K562 (cell line): ENCODE results near the gene SOWAHD. TPM values are rescaled to one million over a fixed set of nuclear protein-coding genes. Genes with fewer than 3 reads are reported as not detected.

Source experiments
- ATAC-seq: fragments of 200-7000 bp; cut with Tn5 transposase; 3 replicates; pipeline ENCODE4 v1.9.1; 2020; ENCODE audit warnings: moderate library complexity
- BruUV-seq: library from RNA; stranded (reverse); fragments of 400-500 nt; replicated peaks from 2 replicates; lab custom pipeline; 2021; lab: Mats Ljungman, UMichigan
- CTCF ChIA-PET: fragments of 300-600 bp; formaldehyde crosslinking; extraction: SDS; loops from one replicate; lab custom pipeline; 2021; ENCODE audit warnings: low intra/inter-chr PET ratio; lab: Yijun Ruan, JAX
- POLR2A ChIA-PET: fragments of 300-600, 350-650 bp; sonication (Branson Sonifier 250); formaldehyde crosslinking; extraction: SDS; loops from one replicate; lab custom pipeline; 2021; ENCODE audit warnings: antibody characterized with exemption, inconsistent platforms; lab: Yijun Ruan, JAX
- DNase-seq, 4 experiments: peaks; one replicate each; pipeline versions ENCODE4 v3.0.0 to v3.0.0-alpha.2; 2011 to 2018; ENCODE audit warnings: low spot score in 3 of 4, mixed read lengths in 3 of 4; ENCODE audit errors: extremely low read depth in 1 of 4
- FAIRE-seq: peaks from 2 replicates; lab custom pipeline; 2011; peaks lifted over from hg19 to GRCh38; lab: Jason Lieb, UNC
- H2AFZ ChIP-seq: 2 replicates; pipeline ENCODE4 v1.6.0; 2011; ENCODE audit warnings: low read depth, low read length, control low read depth, inconsistent platforms
- H3K27ac ChIP-seq: fragments of 200-600 bp; 3 replicates; pipeline ENCODE4 v1.8.0; 2011; ENCODE audit warnings: low read depth, mild to moderate bottlenecking, control low read depth, inconsistent platforms, low read length, moderate library complexity, mixed read lengths; ENCODE audit errors: extremely low read depth
- H3K27me3 ChIP-seq, 2 experiments: fragments of 300-600 bp in 1 of 2; 2 replicates in 1 of 2; 3 replicates in 1 of 2; pipeline versions ENCODE4 v1.6.0 to v1.8.0; 2011; ENCODE audit warnings: inconsistent platforms in 2 of 2, low read length in 2 of 2, mild to moderate bottlenecking in 1 of 2, mixed read lengths in 1 of 2, moderate library complexity in 1 of 2; ENCODE audit not compliant: control insufficient read depth in 2 of 2, insufficient read depth in 2 of 2
- H3K36me3 ChIP-seq: fragments of 300-600 bp; 3 replicates; pipeline ENCODE4 v1.8.0; 2011; ENCODE audit warnings: mild to moderate bottlenecking, low read length, inconsistent platforms; ENCODE audit not compliant: control insufficient read depth, insufficient read depth
- H3K4me1 ChIP-seq, 2 experiments: fragments of 200-600 bp in 1 of 2; replicated peaks in 1 of 2; 2 replicates in 1 of 2; 3 replicates in 1 of 2; pipeline versions ENCODE4 v1.5.1 to v1.8.0; 2011; ENCODE audit warnings: inconsistent platforms in 2 of 2, low read length in 2 of 2, mild to moderate bottlenecking in 1 of 2, mixed read lengths in 1 of 2, moderate library complexity in 1 of 2; ENCODE audit not compliant: control insufficient read depth in 2 of 2, insufficient read depth in 2 of 2
- H3K4me2 ChIP-seq: 2 replicates; pipeline ENCODE4 v1.6.1; 2011; ENCODE audit warnings: low read length, control low read depth, inconsistent platforms, mixed read lengths; ENCODE audit not compliant: insufficient read depth
- H3K4me3 ChIP-seq: fragments of 200-600 bp; sonication (generic), shearing (Covaris generic); 2 replicates; pipeline ENCODE4 v1.5.1; 2016; ENCODE audit warnings: control low read depth, inconsistent platforms
- H3K79me2 ChIP-seq: fragments of 200-600 bp; 3 replicates; pipeline ENCODE4 v1.8.0; 2011; ENCODE audit warnings: low read length, inconsistent platforms; ENCODE audit not compliant: control insufficient read depth, insufficient read depth
- H3K9ac ChIP-seq, 2 experiments: 2 replicates each; pipeline versions ENCODE4 v1.6.0 to v1.6.1; 2011; ENCODE audit warnings: low read depth in 2 of 2, low read length in 2 of 2, control low read depth in 1 of 2, inconsistent platforms in 1 of 2, mild to moderate bottlenecking in 1 of 2, mixed read lengths in 1 of 2; ENCODE audit not compliant: insufficient read depth in 1 of 2
- H3K9me1 ChIP-seq: one replicate; pipeline ENCODE4 v1.6.0; 2011; ENCODE audit warnings: inconsistent platforms, mild to moderate bottlenecking, low read length, moderate library complexity; ENCODE audit not compliant: control insufficient read depth, insufficient read depth
- H3K9me3 ChIP-seq: replicated peaks from 2 replicates; pipeline ENCODE4 v1.5.1; 2011; ENCODE audit warnings: low read depth, low read length, inconsistent platforms; ENCODE audit not compliant: control insufficient read depth, insufficient read depth
- H4K20me1 ChIP-seq: replicated peaks from 2 replicates; pipeline ENCODE4 v1.6.1; 2011; ENCODE audit warnings: low read length, inconsistent platforms, mixed read lengths; ENCODE audit not compliant: control insufficient read depth, insufficient read depth
- FOXP4 ChIP-seq: sonication (generic); formaldehyde crosslinking; IDR thresholded peaks from 2 replicates; pipeline ENCODE4 v1.8.0; 2022; ENCODE audit warnings: mild to moderate bottlenecking, missing genetic modification reagents, borderline replicate concordance
- HDAC6 ChIP-seq: IDR thresholded peaks from 2 replicates; pipeline ENCODE4 v1.6.1; 2012; ENCODE audit warnings: low read depth, mild to moderate bottlenecking, control low read depth, inconsistent platforms, low read length, moderate library complexity
- KLF16 ChIP-seq: IDR thresholded peaks from 2 replicates; pipeline ENCODE4 v1.6.1; 2016; ENCODE audit warnings: antibody characterized with exemption
- RAD21 ChIP-seq, 2 experiments: fragments of 250-450 bp in 1 of 2; fragments of 450-650 bp in 1 of 2; sonication (Bioruptor Pico) in 1 of 2; formaldehyde crosslinking in 1 of 2; IDR thresholded peaks in 1 of 2; conservative IDR thresholded peaks in 1 of 2; 2 replicates each; pipeline versions ENCODE4 v1.4.0 to v1.8.0; 2020 to 2022; ENCODE audit warnings: mild to moderate bottlenecking in 2 of 2, moderate library complexity in 1 of 2
- RCOR1 ChIP-seq, 2 experiments: IDR thresholded peaks; 2 replicates each; pipeline ENCODE4 v1.6.1; 2012; ENCODE audit warnings: low read depth in 2 of 2, low read length in 2 of 2, borderline replicate concordance in 1 of 2, improper control_type of control experiment in 1 of 2
- REST ChIP-seq, 2 experiments: fragments of 450-650 bp; formaldehyde crosslinking in 1 of 2; IDR thresholded peaks; 2 replicates each; pipeline versions ENCODE4 v1.4.0 to v1.6.1; 2014 to 2020; ENCODE audit warnings: mild to moderate bottlenecking in 2 of 2, borderline replicate concordance in 1 of 2, low read depth in 1 of 2
- RNF2 ChIP-seq: sonication (generic); IDR thresholded peaks from 2 replicates; pipeline ENCODE4 v1.6.1; 2016
- TAL1 ChIP-seq: fragments of 450-650 bp; IDR thresholded peaks from 2 replicates; pipeline ENCODE4 v1.6.1; 2016; ENCODE audit warnings: mild to moderate bottlenecking
- ZNF121 ChIP-seq: sonication (generic); formaldehyde crosslinking; conservative IDR thresholded peaks from 2 replicates; pipeline ENCODE4 v1.8.0; 2022; ENCODE audit warnings: missing genetic modification reagents
- WGBS: fragments of 100-300 bp; shearing (Covaris generic); methylation state at CpG from one replicate; pipeline ENCODE4 v1.1.6; 2016; ENCODE audit warnings: low coverage, mixed read lengths; ENCODE audit not compliant: insufficient coverage; ENCODE audit errors: missing lambda C conversion rate; 5-methylcytosine and 5-hydroxymethylcytosine counted together
- in situ Hi-C: fragments of 300-500 bp; cut with MboI; formaldehyde crosslinking; loops from 4 replicates; pipeline ENCODE4 v1.15.0; 2018; ENCODE audit warnings: inconsistent platforms, mixed read lengths
- intact Hi-C: fragments of 100-400 bp; cut with micrococcal nuclease; formaldehyde crosslinking; loops from 2 replicates; pipeline ENCODE4 v1.14.2; 2022
- polyA plus RNA-seq, 8 experiments: library from polyadenylated mRNA; depleted of rRNA in 4 of 8; stranded (reverse) in 5 of 8; unstranded in 3 of 8; fragments of >200 nt; fragmentation: Nextera tagmentation in 2 of 8; fragmentation: Illumina TruSeq in 1 of 8; extraction: Ambion mirVana in 2 of 8; extraction: Trizol in 1 of 8; gene quantifications; 2 replicates each; pipeline versions ENCODE4 v1.2.1 to v1.2.3, GENCODE V29; 2011 to 2014; ENCODE audit warnings: inconsistent platforms in 1 of 8, missing spikeins in 1 of 8
- total RNA-seq, 7 experiments: library from RNA; depleted of rRNA in 6 of 7; stranded (reverse); fragments of >200 nt in 6 of 7; fragmentation: Illumina TruSeq in 2 of 7; extraction: Trizol in 2 of 7; gene quantifications; 2 replicates each; pipeline versions ENCODE4 v1.2.1 to v1.2.3, GENCODE V29; 2011 to 2021; ENCODE audit warnings: low replicate concordance in 1 of 7

The SOWAHD gene
- total and polyA plus RNA-seq, 9 of the 15 experiments (the other 6 are each of a cell fraction or from before 2014, with no cell fraction given): 0.13 to 0.29 TPM; not detected in 7

- Histone ChIP-seq H3K27ac (no peak overlapping the region), H2AFZ (no peak overlapping the region), H3K4me2 (no peak overlapping the region), H3K79me2 (no peaks in the 10 kb centered on the region), H3K9me3 (no peaks in the 10 kb centered on the region), H3K4me1 (peaks cover 0 to 12% of the 10 kb centered on the region in 2 experiments; a peak in 2 of 5 replicates), H3K4me3 (no peak overlapping the region), H3K27me3 (no peaks in the 10 kb centered on the region), H3K9me1 (no peaks in the 10 kb centered on the region), H4K20me1 (no peaks in the 10 kb centered on the region; the same call in 1 of the 2 replicates), H3K9ac (no peak overlapping the region), H3K36me3 (no peaks in the 10 kb centered on the region)
- ATAC-seq (peak; percentile 56), FAIRE-seq (peak; percentile 67), DNase-seq (peak; percentile 20 to 46 (median 36))
- WGBS: 28% methylated on average over 7 of the region's 8 CpGs
- intact Hi-C loops: loop anchor here (1.0 kb wide), 1 partner anchor 237 kb away; no protein-coding TSS in a partner anchor
- ChIA-PET POLR2A (no interaction called here), CTCF (no interaction called here)
- no TSS peak for BruUV-seq
- in situ Hi-C loops: no loop called here
- no peak for TF ChIP-seq KLF16
- TF ChIP-seq RCOR1 (IDR thresholded peaks at IDR 0.05; ENCODE audit: borderline replicate concordance in 1 of 2, low read depth in 2 of 2, low read length in 2 of 2): no peak
- peak; percentile 12 to 55; a peak in 2 of 4 replicates for TF ChIP-seq RAD21 (CRISPR knock-in tag; conservative IDR thresholded peaks at IDR 0.05 in 1 of 2, IDR thresholded peaks at IDR 0.05 in 1 of 2)
- peak; percentile 62 for TF ChIP-seq ZNF121 (CRISPR knock-in tag)
- peak; percentile 27; the same call in 1 of the 2 replicates for TF ChIP-seq REST (IDR thresholded peaks at IDR 0.05; ENCODE audit: borderline replicate concordance)
- no peak for TF ChIP-seq REST (CRISPR knock-in tag; IDR thresholded peaks at IDR 0.05; ENCODE audit: low read depth)
- no peak for TF ChIP-seq TAL1
- TF ChIP-seq HDAC6: no peak
- no peak for TF ChIP-seq FOXP4 (CRISPR knock-in tag)
- no peak for TF ChIP-seq RNF2
Observed at GRCh38 chrX:119753639-119754257, 4.6 kb upstream of the SOWAHD start.
